ENCODE data around the gene GLIS2. TPM values are rescaled to one million over a fixed set of nuclear protein-coding genes. Genes with fewer than 3 reads are reported as not detected.
A peak's percentile ranks its signal among the peaks of the same experiment; 100 is the strongest.

Gene GLIS2
- total RNA-seq, 2 experiments from 2014 or later: 0.08 to 0.16 TPM

- DNase-seq: no peak
- Mint-ChIP-seq H3K4me1 (peaks cover 6% of the 10 kb centered on the region), H3K27ac (no peak overlapping the region), H3K4me3 (no peak overlapping the region), H3K36me3 (no peaks in the 10 kb centered on the region), H3K27me3 (peaks cover 6% of the 10 kb centered on the region), H3K9me3 (no peaks in the 10 kb centered on the region)
Observed at GRCh38 chr16:4322121-4323052, 6.5 kb downstream of the GLIS2 start.

- Mint-ChIP-seq H3K27ac (no peak overlapping the region), H3K4me3 (no peak overlapping the region), H3K9me3 (no peaks in the 10 kb centered on the region), H3K27me3 (no peaks in the 10 kb centered on the region), H3K36me3 (no peaks in the 10 kb centered on the region), H3K4me1 (peaks cover 6% of the 10 kb centered on the region)
- no peak for DNase-seq
Observed at GRCh38 chr16:4323071-4323844, 7.4 kb downstream of the GLIS2 start.

- H3K4me3 Mint-ChIP-seq: no peak overlapping the region
- H3K36me3 Mint-ChIP-seq: no peaks in the 10 kb centered on the region
- H3K4me1 Mint-ChIP-seq: peaks cover 5% of the 10 kb centered on the region
- no peak for DNase-seq
- H3K9me3 Mint-ChIP-seq: no peaks in the 10 kb centered on the region
- no peaks in the 10 kb centered on the region for H3K27me3 Mint-ChIP-seq
- H3K27ac Mint-ChIP-seq: no peak overlapping the region
Observed at GRCh38 chr16:4323845-4324488, 8.1 kb downstream of the GLIS2 start.

- no peaks in the 10 kb centered on the region for H3K36me3 Mint-ChIP-seq
- peaks cover 1% of the 10 kb centered on the region for H3K4me1 Mint-ChIP-seq
- no peak overlapping the region for H3K4me3 Mint-ChIP-seq
- H3K27me3 Mint-ChIP-seq: no peaks in the 10 kb centered on the region
- no peaks in the 10 kb centered on the region for H3K9me3 Mint-ChIP-seq
- H3K27ac Mint-ChIP-seq: no peak overlapping the region
- DNase-seq: no peak
Observed at GRCh38 chr16:4324492-4325252, 8.8 kb downstream of the GLIS2 start.

- Mint-ChIP-seq H3K4me3 (no peak overlapping the region), H3K27me3 (no peaks in the 10 kb centered on the region), H3K27ac (no peak overlapping the region), H3K4me1 (peaks cover 4% of the 10 kb centered on the region), H3K36me3 (no peaks in the 10 kb centered on the region), H3K9me3 (no peaks in the 10 kb centered on the region)
- DNase-seq: no peak
Observed at GRCh38 chr16:4325253-4325758, 9.4 kb downstream of the GLIS2 start.

- Mint-ChIP-seq H3K36me3 (no peaks in the 10 kb centered on the region), H3K9me3 (no peaks in the 10 kb centered on the region), H3K4me1 (peaks cover 4% of the 10 kb centered on the region), H3K4me3 (peak overlapping the region; percentile 10), H3K27ac (no peak overlapping the region), H3K27me3 (no peaks in the 10 kb centered on the region)
- no peak for DNase-seq
Observed at GRCh38 chr16:4327386-4328045, 11.6 kb downstream of the GLIS2 start.

GRCh38 chr16:4328046-4328781, 12.3 kb downstream of the GLIS2 start:
- Mint-ChIP-seq H3K27ac (no peak overlapping the region), H3K36me3 (no peaks in the 10 kb centered on the region), H3K4me3 (peak overlapping the region; percentile 47), H3K9me3 (no peaks in the 10 kb centered on the region), H3K4me1 (peaks cover 4% of the 10 kb centered on the region), H3K27me3 (no peaks in the 10 kb centered on the region)
- peak; percentile 69 for DNase-seq

- DNase-seq: no peak
- Mint-ChIP-seq H3K9me3 (no peaks in the 10 kb centered on the region), H3K27me3 (no peaks in the 10 kb centered on the region), H3K36me3 (no peaks in the 10 kb centered on the region), H3K27ac (no peak overlapping the region), H3K4me3 (no peak overlapping the region), H3K4me1 (peaks cover 4% of the 10 kb centered on the region)
Observed at GRCh38 chr16:4328782-4329775, 13.2 kb downstream of the GLIS2 start.

GRCh38 chr16:4330277-4330874, 14.5 kb downstream of the GLIS2 start:
- peak; percentile 75 for DNase-seq
- H3K4me3 Mint-ChIP-seq: no peak overlapping the region
- H3K36me3 Mint-ChIP-seq: no peaks in the 10 kb centered on the region
- no peaks in the 10 kb centered on the region for H3K27me3 Mint-ChIP-seq
- H3K4me1 Mint-ChIP-seq: peaks cover 4% of the 10 kb centered on the region
- H3K27ac Mint-ChIP-seq: no peak overlapping the region
- H3K9me3 Mint-ChIP-seq: no peaks in the 10 kb centered on the region

- DNase-seq: no peak
- no peak overlapping the region for H3K27ac Mint-ChIP-seq
- no peak overlapping the region for H3K4me3 Mint-ChIP-seq
- H3K36me3 Mint-ChIP-seq: no peaks in the 10 kb centered on the region
- peaks cover 4% of the 10 kb centered on the region for H3K4me1 Mint-ChIP-seq
- no peaks in the 10 kb centered on the region for H3K9me3 Mint-ChIP-seq
- H3K27me3 Mint-ChIP-seq: no peaks in the 10 kb centered on the region
Observed at GRCh38 chr16:4332083-4332482, 16.2 kb downstream of the GLIS2 start.

GRCh38 chr16:4332623-4333307, 16.9 kb downstream of the GLIS2 start:
- Mint-ChIP-seq H3K4me3 (no peak overlapping the region), H3K36me3 (no peaks in the 10 kb centered on the region), H3K4me1 (peaks cover 4% of the 10 kb centered on the region), H3K27me3 (no peaks in the 10 kb centered on the region), H3K27ac (no peak overlapping the region), H3K9me3 (no peaks in the 10 kb centered on the region)
- DNase-seq: no peak

- DNase-seq: no peak
- no peaks in the 10 kb centered on the region for H3K36me3 Mint-ChIP-seq
- no peak overlapping the region for H3K4me3 Mint-ChIP-seq
- H3K27me3 Mint-ChIP-seq: no peaks in the 10 kb centered on the region
- H3K9me3 Mint-ChIP-seq: no peaks in the 10 kb centered on the region
- H3K4me1 Mint-ChIP-seq: peaks cover 4% of the 10 kb centered on the region
- no peak overlapping the region for H3K27ac Mint-ChIP-seq
Observed at GRCh38 chr16:4333308-4333638, 17.4 kb downstream of the GLIS2 start.
